GM23248 (cell line): ENCODE measurements around the gene VPS13A. TPM values are rescaled to one million over a fixed set of nuclear protein-coding genes. Genes with fewer than 3 reads are reported as not detected.
A peak's percentile ranks its signal among the peaks of the same experiment; 100 is the strongest.

Source experiments
- DNase-seq: peaks from one replicate; pipeline ENCODE4 v3.0.0-alpha.2; 2015
- H2AFZ ChIP-seq: fragments of 200-600 bp; sonication (generic); 2 replicates; pipeline ENCODE4 v1.6.1; 2016; ENCODE audit warnings: antibody characterized with exemption
- H3F3A ChIP-seq: fragments of 200-600 bp; sonication (generic); 2 replicates; pipeline ENCODE4 v1.6.1; 2016; ENCODE audit warnings: mild to moderate bottlenecking, antibody characterized with exemption, mixed run types; ENCODE audit not compliant: insufficient read depth
- H3K27ac ChIP-seq: fragments of 200-600 bp; sonication (generic); 2 replicates; pipeline ENCODE4 v1.5.1; 2016; ENCODE audit warnings: mild to moderate bottlenecking
- H3K27me3 ChIP-seq: fragments of 200-600 bp; sonication (generic); replicated peaks from 2 replicates; pipeline ENCODE4 v1.6.1; 2016; ENCODE audit warnings: mild to moderate bottlenecking; ENCODE audit not compliant: insufficient read depth
- H3K36me3 ChIP-seq: fragments of 200-600 bp; sonication (generic); 2 replicates; pipeline ENCODE4 v1.6.1; 2016; ENCODE audit warnings: low read depth, mild to moderate bottlenecking
- H3K4me1 ChIP-seq: fragments of 200-600 bp; sonication (generic); 2 replicates; pipeline ENCODE4 v1.6.1; 2016; ENCODE audit warnings: mild to moderate bottlenecking; ENCODE audit not compliant: insufficient read depth
- H3K4me2 ChIP-seq: fragments of 200-600 bp; sonication (generic); one replicate; pipeline ENCODE4 v1.6.1; 2016; ENCODE audit warnings: mild to moderate bottlenecking; ENCODE audit not compliant: unreplicated experiment
- H3K4me3 ChIP-seq: fragments of 200-600 bp; sonication (generic); 2 replicates; pipeline ENCODE4 v1.5.1; 2016; ENCODE audit warnings: mild to moderate bottlenecking
- H3K79me2 ChIP-seq: fragments of 200-600 bp; sonication (generic); 2 replicates; pipeline ENCODE4 v1.6.1; 2016; ENCODE audit warnings: mild to moderate bottlenecking; ENCODE audit not compliant: insufficient read depth
- H3K9ac ChIP-seq: fragments of 200-600 bp; sonication (generic); 2 replicates; pipeline ENCODE4 v1.6.1; 2016; ENCODE audit warnings: mild to moderate bottlenecking
- H3K9me2 ChIP-seq: fragments of 200-600 bp; sonication (generic); 2 replicates; pipeline ENCODE4 v1.6.1; 2016; ENCODE audit warnings: mixed run types, mild to moderate bottlenecking, moderate library complexity; ENCODE audit not compliant: insufficient read depth
- H3K9me3 ChIP-seq: fragments of 200-600 bp; sonication (generic); one replicate; pipeline ENCODE4 v1.6.1; 2017; ENCODE audit warnings: low read depth
- H4K20me1 ChIP-seq: fragments of 200-600 bp; sonication (generic); 2 replicates; pipeline ENCODE4 v1.6.0; 2016; ENCODE audit not compliant: insufficient read depth
- EZH2 ChIP-seq: fragments of 200-600 bp; sonication (generic); IDR thresholded peaks from 2 replicates; pipeline ENCODE4 v1.6.1; 2018; ENCODE audit warnings: antibody characterized with exemption, mild to moderate bottlenecking; ENCODE audit not compliant: insufficient read depth, poor library complexity, severe bottlenecking
- EZH2phosphoT487 ChIP-seq: fragments of 200-600 bp; sonication (generic); IDR thresholded peaks from 2 replicates; pipeline ENCODE4 v1.6.1; 2018; ENCODE audit warnings: antibody characterized with exemption, moderate library complexity, mild to moderate bottlenecking, low read depth; ENCODE audit not compliant: insufficient read depth
- WGBS, 2 experiments: methylation state at CpG; one replicate each; pipeline ENCODE4 v1.1.6; 2015 to 2017; ENCODE audit warnings: low lambda C conversion rate in 2 of 2, low coverage in 1 of 2; ENCODE audit errors: missing lambda C conversion rate in 2 of 2; 5-methylcytosine and 5-hydroxymethylcytosine counted together
- in situ Hi-C: fragments of 300-500 bp; cut with MboI; formaldehyde crosslinking; loops from 2 replicates; pipeline ENCODE4 v1.15.0; 2020
- polyA plus RNA-seq: library from polyadenylated mRNA; unstranded; fragments of >200 nt; fragmentation: Nextera tagmentation; extraction: Ambion mirVana; gene quantifications from 2 replicates; pipeline ENCODE4 v1.2.1, GENCODE V29; 2016
- total RNA-seq: library from RNA; depleted of rRNA; stranded (reverse); fragments of >200 nt; shearing (Covaris generic); gene quantifications from 2 replicates; pipeline ENCODE4 v1.2.3, GENCODE V29; 2014

VPS13A gene
- total and polyA plus RNA-seq, 2 experiments from 2014 or later = 8.9 to 15.8 TPM

DNA sequence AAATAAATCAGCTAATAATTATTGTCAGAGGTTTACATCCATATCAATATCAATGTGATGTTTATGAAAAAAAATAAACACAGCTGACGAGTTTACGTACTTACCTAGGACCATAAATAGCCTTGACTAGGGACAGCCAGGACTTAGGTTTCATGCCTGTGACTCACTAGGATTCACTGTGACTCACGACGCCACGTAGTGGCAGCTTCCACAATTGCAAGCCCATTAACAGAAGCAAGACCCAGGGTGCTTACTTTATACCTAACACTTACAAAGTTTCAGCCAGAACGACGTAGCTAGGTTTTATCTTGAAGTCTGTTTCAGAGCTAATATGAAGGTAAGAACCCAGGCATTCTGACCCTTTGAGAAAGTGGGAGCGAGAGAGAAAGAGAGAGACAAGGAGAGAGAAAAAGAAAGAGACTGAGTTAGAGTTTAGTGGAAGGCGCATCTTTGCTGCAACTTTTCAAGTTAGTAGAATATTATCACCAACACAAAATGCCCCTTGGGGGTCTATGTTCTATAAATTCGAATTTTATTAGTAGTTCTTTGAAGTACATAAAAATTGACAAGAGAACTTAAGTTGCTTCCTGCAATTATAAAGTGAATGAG, 279.6 kb downstream of the VPS13A start:
- Histone ChIP-seq H3K9me3 (no peaks in the 10 kb centered on the region), H3K9me2 (no peaks in the 10 kb centered on the region), H3K4me1 (peaks cover 4% of the 10 kb centered on the region; the same call in 1 of the 2 replicates), H3K4me2 (no peak overlapping the region), H3F3A (peaks cover 10% of the 10 kb centered on the region), H3K27ac (no peak overlapping the region), H4K20me1 (no peaks in the 10 kb centered on the region), H3K4me3 (no peak overlapping the region), H2AFZ (peak overlapping the region; percentile 79), H3K79me2 (no peaks in the 10 kb centered on the region), H3K27me3 (no peaks in the 10 kb centered on the region), H3K9ac (no peak overlapping the region), H3K36me3 (no peaks in the 10 kb centered on the region)
- in situ Hi-C loops = no loop called here
- whole genome bisulfite sequencing, 2 experiments = 11 to 12% methylated on average over 10 of the region's 10 CpGs
- DNase-seq = peak; percentile 91
- TF ChIP-seq EZH2phosphoT487 (no peak), EZH2 (no peak)

DNA sequence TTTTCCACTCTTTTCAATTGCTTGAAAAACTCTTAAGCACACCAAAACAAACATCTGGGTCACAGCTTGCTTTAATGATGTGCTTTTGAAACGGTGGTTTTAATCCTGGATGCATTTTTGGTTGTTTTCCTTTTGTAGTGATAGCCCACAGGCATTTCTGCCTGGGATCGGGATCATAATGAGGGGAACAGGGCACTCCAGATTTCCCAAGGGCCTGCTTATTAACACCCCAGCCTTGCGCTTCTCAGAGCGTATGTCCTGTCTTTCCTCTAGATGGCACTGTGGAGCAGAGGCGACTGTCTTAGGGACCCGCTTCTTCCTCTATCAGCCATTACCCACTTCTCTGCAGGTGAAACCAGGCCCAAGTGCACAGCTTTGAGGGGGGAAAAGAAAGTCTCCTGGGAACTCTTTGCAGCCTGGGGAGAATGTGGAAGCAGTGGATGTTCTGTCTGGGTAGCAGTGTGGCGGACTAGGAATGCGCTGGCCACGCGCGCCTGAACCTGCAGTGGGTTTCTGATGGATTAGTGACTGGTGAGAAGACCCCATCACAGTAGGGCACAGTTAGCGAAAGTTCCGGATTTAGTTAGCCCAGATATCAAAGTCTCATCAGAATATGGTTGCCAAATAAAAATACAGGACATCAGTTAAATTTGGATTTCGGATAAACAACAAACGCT, 280.7 kb downstream of the VPS13A start:
- TF ChIP-seq EZH2 (no peak), EZH2phosphoT487 (no peak)
- Histone ChIP-seq H3K27me3 (no peaks in the 10 kb centered on the region), H3F3A (peaks cover 10% of the 10 kb centered on the region), H3K36me3 (no peaks in the 10 kb centered on the region), H3K9me2 (no peaks in the 10 kb centered on the region), H3K79me2 (no peaks in the 10 kb centered on the region), H4K20me1 (no peaks in the 10 kb centered on the region), H3K9ac (no peak overlapping the region), H2AFZ (peak overlapping the region; percentile 58), H3K4me3 (no peak overlapping the region), H3K9me3 (no peaks in the 10 kb centered on the region), H3K27ac (no peak overlapping the region), H3K4me1 (peaks cover 4% of the 10 kb centered on the region; the same call in 1 of the 2 replicates), H3K4me2 (no peak overlapping the region)
- in situ Hi-C loops = no loop called here
- DNase-seq = peak; percentile 75
- WGBS, 2 experiments = 39 to 41% methylated on average over 15 of the region's 15 CpGs

DNA sequence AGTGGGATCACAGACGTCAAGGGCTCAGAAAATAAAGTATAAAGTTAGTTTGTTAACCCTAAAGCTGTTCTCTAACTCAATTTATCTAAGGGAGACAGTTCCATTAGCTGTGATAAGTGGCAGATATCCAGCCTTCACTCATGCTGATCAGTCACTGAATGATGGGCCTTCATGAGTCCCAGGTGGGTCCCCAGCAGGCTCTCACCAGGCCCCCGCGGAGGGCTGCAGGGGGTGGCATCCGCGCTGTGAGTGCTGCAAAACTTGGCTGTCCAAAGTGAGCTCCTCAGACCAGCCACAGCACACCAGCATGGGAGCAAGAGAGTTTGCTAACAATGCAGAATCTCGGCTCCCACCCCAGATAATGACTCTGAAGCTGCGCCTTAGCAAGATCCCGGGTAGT, 283.6 kb downstream of the VPS13A start:
- in situ Hi-C loops = no loop called here
- Histone ChIP-seq H2AFZ (no peak overlapping the region), H3K27ac (no peak overlapping the region), H3K79me2 (no peaks in the 10 kb centered on the region), H3K36me3 (no peaks in the 10 kb centered on the region), H3K9ac (no peak overlapping the region), H3K9me2 (no peaks in the 10 kb centered on the region), H3K27me3 (no peaks in the 10 kb centered on the region), H3K9me3 (no peaks in the 10 kb centered on the region), H3K4me2 (no peak overlapping the region), H3K4me3 (no peak overlapping the region), H3K4me1 (peaks cover 4% of the 10 kb centered on the region; the same call in 1 of the 2 replicates), H4K20me1 (no peaks in the 10 kb centered on the region), H3F3A (0 out of 2 replicates have a peak, but pooled peaks cover 4% of the 10 kb centered on the region)
- TF ChIP-seq EZH2phosphoT487 (no peak), EZH2 (no peak)
- 74 to 83% methylated on average over 8 of the region's 8 CpGs for WGBS, 2 experiments
- DNase-seq = no peak

DNA sequence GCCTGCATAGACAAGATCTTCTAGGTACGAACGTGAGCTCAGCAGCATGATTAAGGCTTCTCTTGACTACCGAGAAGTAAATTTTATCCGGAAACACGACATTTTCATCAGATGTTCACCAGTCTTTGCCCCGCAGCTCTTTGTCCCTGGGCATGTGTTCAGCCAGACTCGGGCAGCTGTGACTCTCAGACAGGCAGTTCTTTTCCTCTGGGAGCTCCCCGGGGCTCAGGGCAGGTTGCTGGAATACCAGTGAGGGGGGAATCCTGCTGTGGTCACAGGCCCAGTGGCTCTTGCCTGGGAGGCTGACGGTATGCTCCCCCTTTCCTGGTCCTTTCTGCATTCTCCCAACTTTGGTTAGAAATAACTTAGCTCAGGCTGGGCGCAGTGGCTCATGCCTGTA, 284.7 kb downstream of the VPS13A start:
- Histone ChIP-seq H3K9me3 (no peaks in the 10 kb centered on the region), H3K79me2 (no peaks in the 10 kb centered on the region), H3K9me2 (no peaks in the 10 kb centered on the region), H3K27me3 (no peaks in the 10 kb centered on the region), H2AFZ (no peak overlapping the region), H3K4me3 (no peak overlapping the region), H3K9ac (no peak overlapping the region), H4K20me1 (no peaks in the 10 kb centered on the region), H3K27ac (no peak overlapping the region), H3K36me3 (no peaks in the 10 kb centered on the region), H3K4me2 (no peak overlapping the region), H3K4me1 (peaks cover 11% of the 10 kb centered on the region), H3F3A (0 out of 2 replicates have a peak, but pooled peaks cover 4% of the 10 kb centered on the region)
- TF ChIP-seq EZH2phosphoT487 = no peak
- no peak for TF ChIP-seq EZH2
- DNase-seq = no peak
- in situ Hi-C loops = no loop called here
- WGBS, 2 experiments = 77 to 78% methylated on average over 10 of the region's 10 CpGs
